Immature natural killer cell (primary cell): ENCODE results near the gene LDHAL6B. TPM values are rescaled to one million over a fixed set of nuclear protein-coding genes. Genes with fewer than 3 reads are reported as not detected.
A peak's percentile ranks its signal among the peaks of the same experiment; 100 is the strongest.

Experiments used
- DNase-seq, 3 donors: peaks; one replicate each; pipeline ENCODE4 v3.0.0; 2022; ENCODE audit warnings: mixed read lengths in 1 of 3
- H3K27ac Mint-ChIP-seq, 6 donors: one replicate each; pipeline ENCODE4 v1.8.0; 2020; ENCODE audit warnings: mixed read lengths in 6 of 6, mild to moderate bottlenecking in 5 of 6, inconsistent platforms in 4 of 6, moderate library complexity in 3 of 6
- H3K27me3 Mint-ChIP-seq, 3 donors: one replicate each; pipeline ENCODE4 v1.8.0; 2020 to 2021; ENCODE audit warnings: low read depth in 3 of 3, mild to moderate bottlenecking in 3 of 3, mixed read lengths in 3 of 3, moderate library complexity in 3 of 3, inconsistent platforms in 1 of 3
- H3K36me3 Mint-ChIP-seq, 3 donors: one replicate each; pipeline ENCODE4 v1.8.0; 2020; ENCODE audit warnings: mixed read lengths in 3 of 3, inconsistent platforms in 2 of 3, mild to moderate bottlenecking in 2 of 3
- H3K4me1 Mint-ChIP-seq, 2 donors: one replicate each; pipeline ENCODE4 v1.8.0; 2020; ENCODE audit warnings: inconsistent platforms in 2 of 2, mild to moderate bottlenecking in 2 of 2, mixed read lengths in 2 of 2, moderate library complexity in 1 of 2
- H3K4me3 Mint-ChIP-seq, 5 donors: one replicate each; pipeline ENCODE4 v1.8.0; 2020; ENCODE audit warnings: mild to moderate bottlenecking in 5 of 5, mixed read lengths in 5 of 5, inconsistent platforms in 3 of 5, moderate library complexity in 3 of 5
- H3K9me3 Mint-ChIP-seq, 6 donors: one replicate each; pipeline ENCODE4 v1.8.0; 2020; ENCODE audit warnings: mild to moderate bottlenecking in 6 of 6, mixed read lengths in 6 of 6, inconsistent platforms in 4 of 6, moderate library complexity in 3 of 6
- polyA plus RNA-seq, 3 donors: library from polyadenylated mRNA; unstranded; fragments of 300-500 nt; fragmentation: Illumina TruSeq; gene quantifications; one replicate each; pipeline ENCODE4 v1.2.3, GENCODE V29; 2021

Gene LDHAL6B
- polyA plus RNA-seq, 3 donors from 2014 or later: not detected

- peak overlapping the region in 3 of 6 donors; percentile 33 to 77 (median 50) for H3K27ac Mint-ChIP-seq
- peaks cover 0 to 3% (median 0%) of the 10 kb centered on the region in 3 donors for H3K36me3 Mint-ChIP-seq
- no peak overlapping the region for H3K4me3 Mint-ChIP-seq
Observed at GRCh38 chr15:59256482-59256881, 49.8 kb downstream of the LDHAL6B start.

GRCh38 chr15:59257140-59257539 lies 50.5 kb downstream of the LDHAL6B start:
- H3K9me3 Mint-ChIP-seq: no peaks in the 10 kb centered on the region
- H3K4me3 Mint-ChIP-seq: no peak overlapping the region
- H3K4me1 Mint-ChIP-seq: peaks cover 14 to 18% of the 10 kb centered on the region in 2 donors
- H3K27me3 Mint-ChIP-seq: peaks cover 0 to 3% (median 0%) of the 10 kb centered on the region in 3 donors
- no peak for DNase-seq
- peak overlapping the region in 2 of 6 donors; percentile 17 to 28 for H3K27ac Mint-ChIP-seq
- H3K36me3 Mint-ChIP-seq: peaks cover 0 to 3% (median 0%) of the 10 kb centered on the region in 3 donors

More at GRCh38 chr15:59256482-59256881, 49.8 kb downstream of the LDHAL6B start:
- no peaks in the 10 kb centered on the region for H3K9me3 Mint-ChIP-seq
- H3K4me1 Mint-ChIP-seq: peaks cover 14 to 18% of the 10 kb centered on the region in 2 donors
- no peak for DNase-seq
- H3K27me3 Mint-ChIP-seq: peaks cover 0 to 3% (median 0%) of the 10 kb centered on the region in 3 donors

Other genes starting within 250 kb of the LDHAL6B start
- gene RNF111, start 219.2 kb upstream of the LDHAL6B start, polyA plus RNA-seq: 10 to 100 TPM in 2 of 3 donors, 1 to 10 TPM in 1; 8.1 to 19.1 (median 10.8) TPM
- gene CCNB2, start 101.7 kb upstream of the LDHAL6B start, polyA plus RNA-seq: 1 to 10 TPM in 2 of 3 donors, not detected in 1; 1.1 to 3.1 TPM
- 10 to 100 TPM in 1 of 3 donors, 1 to 10 TPM in 2; 4.7 to 15.4 (median 7.1) TPM for gene MYO1E, start 166.0 kb downstream of the LDHAL6B start, polyA plus RNA-seq
- under 1 TPM in 2 of 3 donors, not detected in 1; 0.40 to 0.94 TPM for gene FAM81A, start 231.3 kb downstream of the LDHAL6B start, polyA plus RNA-seq